Gastrocnemius medialis (tissue), 4 donors: ENCODE measurements around the gene MAD2L2.

Source experiments
- CTCF ChIP-seq, 5 experiments: fragments of 450-650 bp in 3 of 5; fragments of 200-600 bp in 2 of 5; sonication (generic) in 2 of 5; IDR thresholded peaks in 4 of 5; conservative IDR thresholded peaks in 1 of 5; 1 replicate in 4 of 5; 2 replicates in 1 of 5; pipeline ENCODE4 v1.5.1; 2016 to 2019; ENCODE audit warnings: antibody characterized with exemption in 5 of 5, mild to moderate bottlenecking in 3 of 5, moderate library complexity in 3 of 5
- POLR2A ChIP-seq, 2 donors: fragments of 450-650 bp; IDR thresholded peaks; one replicate each; pipeline ENCODE4 v1.6.1; 2017; ENCODE audit warnings: antibody characterized with exemption in 2 of 2, mild to moderate bottlenecking in 2 of 2, moderate library complexity in 2 of 2

- TF ChIP-seq CTCF (IDR thresholded peaks at IDR 0.05 in 4 of 5, conservative IDR thresholded peaks at IDR 0.05 in 1 of 5) = no peak
- TF ChIP-seq POLR2A (IDR thresholded peaks at IDR 0.05) = no peak
Observed at GRCh38 chr1:11638121-11638520, 42.8 kb downstream of the MAD2L2 start.
